CD4-positive, alpha-beta T cell (primary cell): Measurements from ENCODE around the gene SIPA1. TPM values are rescaled to one million over a fixed set of nuclear protein-coding genes. Genes with fewer than 3 reads are reported as not detected.
"Not testable (repeated sequence)": the region's sequence is repeated elsewhere in the genome, so short reads cannot be mapped to it uniquely, and the experiment has no call there.

Experiments
- ATAC-seq: fragments of 200-7000 bp; cut with Tn5 transposase; one replicate; pipeline ENCODE4 v1.10.0; 2022; ENCODE audit warnings: mild to moderate bottlenecking; ENCODE audit not compliant: poor library complexity
- CTCF ChIA-PET: fragments of 350-600 bp; sonication (Branson Sonifier 250); formaldehyde crosslinking; loops from one replicate; lab custom pipeline; 2021; ENCODE audit warnings: antibody characterized with exemption, inconsistent platforms; lab: Charles Lee
- POLR2A ChIA-PET: fragments of 350-600 bp; sonication (Branson Sonifier 250); formaldehyde crosslinking; loops from one replicate; lab custom pipeline; 2021; ENCODE audit warnings: antibody characterized with exemption, inconsistent platforms; lab: Charles Lee
- DNase-seq, 14 experiments: peaks; one replicate each; pipeline ENCODE4 v3.0.0-alpha.2; 2013 to 2020; ENCODE audit warnings: mixed read lengths in 2 of 14
- H3K27ac ChIP-seq, 2 donors: one replicate each; pipeline versions ENCODE4 v1.5.1 to v1.7.0; 2013; ENCODE audit warnings: low read length in 2 of 2, low read depth in 1 of 2, mild to moderate bottlenecking in 1 of 2
- H3K27me3 ChIP-seq, 2 experiments: 1 replicate in 1 of 2; 2 replicates in 1 of 2; pipeline versions ENCODE4 v1.6.1 to v1.7.0; 2013; ENCODE audit warnings: low read length in 2 of 2, control low read depth in 1 of 2, mild to moderate bottlenecking in 1 of 2, moderate library complexity in 1 of 2; ENCODE audit not compliant: insufficient read depth in 2 of 2, control insufficient read depth in 1 of 2
- H3K36me3 ChIP-seq: one replicate; pipeline ENCODE4 v1.6.1; 2013; ENCODE audit warnings: low read length, control low read depth; ENCODE audit not compliant: insufficient read depth
- H3K4me1 ChIP-seq: one replicate; pipeline ENCODE4 v1.6.1; 2013; ENCODE audit warnings: low read length, control low read depth; ENCODE audit not compliant: insufficient read depth
- H3K4me3 ChIP-seq: one replicate; pipeline ENCODE4 v1.5.1; 2013; ENCODE audit warnings: mild to moderate bottlenecking, low read length, moderate library complexity
- H3K9me3 ChIP-seq, 2 experiments: 1 replicate in 1 of 2; 2 replicates in 1 of 2; pipeline versions ENCODE4 v1.6.1 to v1.7.0; 2013; ENCODE audit warnings: low read length in 2 of 2, mild to moderate bottlenecking in 2 of 2, control low read depth in 1 of 2, moderate library complexity in 1 of 2; ENCODE audit not compliant: control insufficient read depth in 1 of 2, insufficient read depth in 1 of 2
- H3K27ac Mint-ChIP-seq: one replicate; pipeline ENCODE4 v1.8.0; 2020; ENCODE audit warnings: mixed read lengths
- H3K27me3 Mint-ChIP-seq: one replicate; pipeline ENCODE4 v1.8.0; 2021; ENCODE audit warnings: mixed read lengths
- H3K36me3 Mint-ChIP-seq: one replicate; pipeline ENCODE4 v1.8.0; 2021; ENCODE audit warnings: low read depth, mixed read lengths
- H3K4me1 Mint-ChIP-seq: one replicate; pipeline ENCODE4 v1.8.0; 2021; ENCODE audit warnings: low read depth, mixed read lengths
- H3K4me3 Mint-ChIP-seq: one replicate; pipeline ENCODE4 v1.8.0; 2020; ENCODE audit warnings: mild to moderate bottlenecking, mixed read lengths
- H3K9me3 Mint-ChIP-seq: one replicate; pipeline ENCODE4 v1.8.0; 2020; ENCODE audit warnings: mixed read lengths
- CTCF ChIP-seq: fragments of 200-600 bp; IDR thresholded peaks from one replicate; pipeline ENCODE4 v1.8.0; 2022; ENCODE audit warnings: antibody characterized with exemption, mild to moderate bottlenecking
- intact Hi-C, 2 experiments: fragments of 100-400 bp; cut with DNase I in 1 of 2; cut with micrococcal nuclease in 1 of 2; formaldehyde crosslinking; loops; one replicate each; pipeline versions ENCODE4 v1.15.1 to v1.9.0; 2023 to 2025; cut with DNase I, micrococcal nuclease
- total RNA-seq, 174 experiments: library from RNA in 2 of 174; stranded (reverse) in 2 of 174; gene quantifications; one replicate each; pipeline ENCODE4 v1.2.3 and lab custom pipeline; 2021 to 2026

Gene SIPA1
- total RNA-seq, 2 experiments from 2014 or later: 272 to 298 TPM

- TF ChIP-seq CTCF: no peak
- Mint-ChIP-seq H3K4me3 (no peak overlapping the region), H3K9me3 (no peaks in the 10 kb centered on the region), H3K27me3 (no peaks in the 10 kb centered on the region), H3K27ac (no peak overlapping the region), H3K4me1 (no peaks in the 10 kb centered on the region), H3K36me3 (no peaks in the 10 kb centered on the region)
- H3K36me3 ChIP-seq: no peaks in the 10 kb centered on the region
- no peak overlapping the region for H3K4me3 ChIP-seq
- DNase-seq (no peak), ATAC-seq (no peak)
- H3K4me1 ChIP-seq: no peaks in the 10 kb centered on the region
- no peaks in the 10 kb centered on the region for H3K9me3 ChIP-seq
- H3K27me3 ChIP-seq: no peaks in the 10 kb centered on the region
- ChIA-PET CTCF (interaction anchor here (1.1 kb wide), 1 partner anchor 38 kb away, joined by 3 read pairs; no protein-coding TSS in a partner anchor), POLR2A (no interaction called here)
- H3K27ac ChIP-seq: no peak overlapping the region
- intact Hi-C loops: no loop called here
These were observed 35.1 kb downstream of the SIPA1 start for GRCh38 chr11:65672982-65673381.

- Mint-ChIP-seq H3K27me3 (peaks cover 5% of the 10 kb centered on the region), H3K4me1 (no peaks in the 10 kb centered on the region), H3K36me3 (no peaks in the 10 kb centered on the region), H3K4me3 (no peak overlapping the region), H3K9me3 (no peaks in the 10 kb centered on the region), H3K27ac (no peak overlapping the region)
- ATAC-seq (no peak), DNase-seq (no peak)
- Histone ChIP-seq H3K4me3 (no peak overlapping the region), H3K36me3 (no peaks in the 10 kb centered on the region), H3K27me3 (no peaks in the 10 kb centered on the region), H3K27ac (no peak overlapping the region), H3K4me1 (no peaks in the 10 kb centered on the region), H3K9me3 (no peaks in the 10 kb centered on the region)
- ChIA-PET CTCF (interaction anchor here (1.0 kb wide), 1 partner anchor 26 kb away, joined by 3 read pairs; no protein-coding TSS in a partner anchor), POLR2A (no interaction called here)
- intact Hi-C loops: no loop called here
- no peak for TF ChIP-seq CTCF
These were observed 42.4 kb downstream of the SIPA1 start for GRCh38 chr11:65680192-65680743.

GRCh38 chr11:65683480-65683879 lies 45.6 kb downstream of the SIPA1 start:
- H3K36me3 Mint-ChIP-seq, H3K27ac Mint-ChIP-seq, DNase-seq, H3K4me1 ChIP-seq, H3K9me3 Mint-ChIP-seq, H3K4me3 Mint-ChIP-seq, POLR2A ChIA-PET, H3K27ac ChIP-seq, H3K9me3 ChIP-seq, ATAC-seq, H3K4me3 ChIP-seq, H3K27me3 ChIP-seq, H3K4me1 Mint-ChIP-seq, intact Hi-C loops, CTCF ChIA-PET, H3K27me3 Mint-ChIP-seq, H3K36me3 ChIP-seq: not testable (repeated sequence)

GRCh38 chr11:65685981-65686380 lies 48.1 kb downstream of the SIPA1 start:
- no peak for ATAC-seq
- no peaks in the 10 kb centered on the region for H3K4me1 Mint-ChIP-seq
- H3K4me1 ChIP-seq: no peaks in the 10 kb centered on the region
- no peak overlapping the region for H3K27ac Mint-ChIP-seq
- no peaks in the 10 kb centered on the region for H3K9me3 ChIP-seq
- DNase-seq: no peak
- H3K27ac ChIP-seq: no peak overlapping the region
- ChIA-PET CTCF (no interaction called here), POLR2A (no interaction called here)
- H3K36me3 Mint-ChIP-seq: no peaks in the 10 kb centered on the region
- no peak for TF ChIP-seq CTCF
- no peak overlapping the region for H3K4me3 Mint-ChIP-seq
- intact Hi-C loops: loop anchor here in 1 of 2 experiments (5.0 kb wide), 1 partner anchor 71 kb away; no protein-coding TSS in a partner anchor
- peaks cover 5% of the 10 kb centered on the region for H3K27me3 Mint-ChIP-seq
- no peak overlapping the region for H3K4me3 ChIP-seq
- no peaks in the 10 kb centered on the region for H3K27me3 ChIP-seq
- H3K9me3 Mint-ChIP-seq: no peaks in the 10 kb centered on the region
- no peaks in the 10 kb centered on the region for H3K36me3 ChIP-seq

GRCh38 chr11:65691847-65692246 lies 53.9 kb downstream of the SIPA1 start:
- H3K27ac Mint-ChIP-seq, H3K9me3 Mint-ChIP-seq, H3K27me3 Mint-ChIP-seq, ATAC-seq, H3K4me3 Mint-ChIP-seq, CTCF ChIA-PET, intact Hi-C loops, H3K36me3 ChIP-seq, H3K27ac ChIP-seq, POLR2A ChIA-PET, H3K36me3 Mint-ChIP-seq, H3K9me3 ChIP-seq, H3K4me1 Mint-ChIP-seq, DNase-seq, H3K27me3 ChIP-seq, H3K4me3 ChIP-seq, H3K4me1 ChIP-seq: not testable (repeated sequence)
